LNCaP clone FGC (cell line): ENCODE measurements around the gene KRTAP5-1.

ENCODE experiments used
- DNase-seq: peaks from one replicate; pipeline ENCODE4 v3.0.0-alpha.2; 2011; ENCODE audit warnings: low read depth
- H3K4me3 ChIP-seq: 2 replicates; pipeline ENCODE4 v1.5.1; 2011; ENCODE audit warnings: mild to moderate bottlenecking, low read depth, low read length, control low read depth
- CTCF ChIP-seq: IDR thresholded peaks from 2 replicates; pipeline ENCODE4 v1.5.1; 2012; ENCODE audit warnings: mild to moderate bottlenecking; ENCODE audit not compliant: control insufficient read depth, insufficient read depth; ENCODE audit errors: extremely low read depth

Gene KRTAP5-1

DNA sequence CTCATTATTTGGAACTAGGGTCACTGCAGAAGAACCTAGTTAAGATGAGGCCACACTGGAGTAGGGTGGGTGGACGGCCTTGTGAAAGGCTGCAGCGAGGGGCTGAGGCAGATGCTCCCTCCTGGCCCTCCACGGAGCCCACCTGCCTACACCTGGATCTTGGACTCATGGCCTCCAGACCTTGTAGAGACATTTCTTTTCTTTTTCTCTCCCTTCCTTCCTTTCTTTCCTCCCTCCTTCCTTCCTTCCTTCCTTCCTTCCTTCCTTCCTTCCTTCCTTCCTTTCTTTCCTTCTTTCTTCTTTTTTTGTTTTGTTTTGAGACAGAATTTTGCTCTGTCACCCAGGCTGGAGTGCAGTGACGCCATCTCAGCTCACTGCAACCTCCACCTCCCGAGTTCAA lies 39.7 kb downstream of the KRTAP5-1 start:
- DNase-seq: no peak
- TF ChIP-seq CTCF: no peak
- no peak overlapping the region for H3K4me3 ChIP-seq

DNA sequence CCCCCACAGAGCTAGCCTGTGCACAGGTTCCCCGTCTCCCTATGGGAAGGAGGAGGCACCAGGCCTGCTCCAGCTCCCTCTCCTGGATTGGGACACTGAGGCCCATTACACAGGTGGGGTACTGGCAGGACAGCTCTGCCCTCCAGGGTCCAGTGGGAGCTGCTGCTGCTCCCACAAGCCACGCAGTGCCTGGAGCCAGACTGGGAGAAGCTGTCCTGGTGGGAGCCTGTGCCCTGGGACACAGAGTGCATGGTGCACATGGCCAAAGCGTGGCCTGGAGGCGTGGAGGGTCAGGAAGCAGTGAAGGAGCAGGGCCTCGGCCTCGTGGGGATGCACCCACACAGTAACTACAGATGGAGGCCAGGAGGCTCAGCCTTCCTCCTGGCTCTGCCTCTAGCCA lies 40.5 kb downstream of the KRTAP5-1 start:
- no peak overlapping the region for H3K4me3 ChIP-seq
- TF ChIP-seq CTCF: no peak
- DNase-seq: no peak

DNA sequence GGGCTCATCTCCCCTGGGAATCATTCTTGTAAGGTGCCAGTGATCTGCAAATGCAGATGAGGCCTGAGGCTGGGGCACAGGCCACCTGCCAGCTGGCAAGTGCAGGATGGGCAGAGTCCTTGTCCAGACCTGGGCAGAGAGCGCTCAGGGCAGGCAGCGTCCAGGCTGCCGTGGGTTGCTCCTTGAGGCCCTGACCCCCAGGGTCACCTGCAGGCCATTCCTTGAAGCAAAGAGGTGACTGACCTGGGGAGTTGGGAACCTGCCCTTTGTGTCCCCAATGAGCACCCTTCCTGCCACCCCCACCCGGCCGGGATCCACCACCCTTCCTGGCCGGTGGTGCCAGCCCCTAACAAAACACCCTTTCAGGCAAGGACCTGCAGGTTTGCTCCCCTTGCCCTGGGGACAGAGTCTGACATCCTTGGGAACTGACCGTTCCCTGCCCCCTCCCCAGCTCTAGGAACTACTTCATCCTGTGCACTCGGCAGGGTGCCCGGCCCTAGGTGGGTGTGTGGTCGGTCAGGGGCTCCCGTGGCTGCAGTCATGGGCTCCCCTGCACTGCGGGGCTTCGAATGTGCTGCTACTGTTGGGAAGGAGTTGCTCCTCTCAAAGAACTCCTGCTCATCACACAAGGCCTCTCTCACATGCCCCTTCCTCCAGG lies 41.3 kb downstream of the KRTAP5-1 start:
- no peak for TF ChIP-seq CTCF
- DNase-seq: no peak
- H3K4me3 ChIP-seq: no peak overlapping the region

DNA sequence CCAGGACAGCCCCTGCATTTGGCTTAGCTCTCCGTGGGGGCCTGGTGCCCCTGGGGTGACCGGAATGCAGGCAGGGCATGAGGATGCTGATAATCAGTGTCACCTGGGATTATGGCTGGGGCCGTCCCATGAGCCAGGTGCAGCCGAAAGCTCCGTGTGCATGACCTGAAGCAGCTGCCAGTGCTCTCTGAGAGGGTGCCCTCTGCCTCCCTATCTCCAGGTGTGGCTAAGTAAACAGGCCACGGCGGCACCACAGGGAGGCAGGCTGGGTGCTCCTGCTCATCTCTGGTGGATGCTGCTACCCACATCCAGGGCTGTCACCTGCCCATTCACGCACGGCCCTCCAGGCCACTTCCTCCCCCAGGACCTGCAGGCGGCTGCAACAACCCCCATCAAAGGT lies 42.8 kb downstream of the KRTAP5-1 start:
- H3K4me3 ChIP-seq: no peak overlapping the region
- no peak for DNase-seq
- no peak for TF ChIP-seq CTCF

DNA sequence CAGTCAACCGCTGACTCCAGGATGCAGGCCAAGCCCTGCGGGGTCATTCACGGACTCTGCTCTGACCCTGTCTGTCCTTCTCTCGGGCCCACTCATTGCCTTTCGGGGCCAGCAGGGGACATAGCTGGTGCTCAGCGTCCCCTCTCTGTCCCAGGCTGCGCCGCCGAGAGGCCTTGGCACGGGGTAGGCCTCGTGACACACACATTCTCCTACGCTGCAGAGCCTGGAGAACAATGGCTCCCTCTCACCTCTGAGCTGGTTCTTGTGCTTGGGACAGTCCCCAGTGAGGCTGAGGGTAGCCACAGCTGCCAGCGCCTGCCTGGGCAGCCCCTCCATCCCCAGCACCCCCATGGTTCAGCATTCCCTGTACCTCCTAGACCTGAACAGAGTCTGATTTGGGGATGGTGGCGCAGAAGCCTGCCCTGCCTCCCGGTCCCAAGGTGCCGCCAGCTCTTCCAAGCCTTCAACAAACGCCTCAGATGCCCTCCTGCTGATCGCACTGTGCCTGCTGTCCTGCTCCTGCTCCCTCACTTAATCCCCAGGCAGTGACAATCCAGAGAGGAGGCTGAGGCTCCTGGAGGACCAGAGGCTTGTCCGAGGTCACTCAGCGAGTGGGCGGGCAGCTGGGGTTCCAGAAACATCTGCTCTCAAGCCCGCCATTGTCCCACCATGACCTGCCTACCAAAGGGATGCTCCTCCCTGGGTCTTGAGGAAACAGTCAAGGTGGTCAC lies 43.4 kb downstream of the KRTAP5-1 start:
- DNase-seq: no peak
- TF ChIP-seq CTCF: no peak
- no peak overlapping the region for H3K4me3 ChIP-seq

GRCh38 chr11:1540074-1540473 lies 45.0 kb downstream of the KRTAP5-1 start:
- H3K4me3 ChIP-seq: no peak overlapping the region
- TF ChIP-seq CTCF: no peak
- no peak for DNase-seq
